HG02970 (cell line): ENCODE data around the gene SCGB1D2.

ENCODE experiments used
- ATAC-seq: cut with Tn5 transposase; IDR thresholded peaks from one replicate; pipeline ENCODE4 v1.9.1; 2021; ENCODE audit warnings: mild to moderate bottlenecking, moderate library complexity, moderate number of reproducible peaks; ENCODE audit not compliant: unreplicated experiment, low FRiP score

The SCGB1D2 gene

DNA sequence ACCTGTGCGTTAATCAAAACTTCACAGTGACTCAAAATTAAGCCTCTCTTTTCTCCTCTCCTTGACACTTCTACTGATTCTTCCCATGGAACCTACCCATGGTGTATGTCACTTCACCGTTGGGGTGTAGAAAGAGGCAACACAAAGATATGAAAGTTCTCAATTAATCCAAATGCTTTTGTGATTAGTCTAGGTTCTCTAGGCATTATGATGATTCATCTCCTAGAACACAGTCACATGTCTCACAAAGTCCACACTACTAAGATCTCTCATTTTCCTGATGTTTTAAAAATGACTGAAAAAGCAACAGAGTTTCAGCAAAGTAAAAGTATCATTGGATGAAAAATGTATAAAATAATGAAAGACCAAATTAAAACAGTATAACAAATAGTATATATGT lies 14.2 kb downstream of the SCGB1D2 start:
- no peak for ATAC-seq

DNA sequence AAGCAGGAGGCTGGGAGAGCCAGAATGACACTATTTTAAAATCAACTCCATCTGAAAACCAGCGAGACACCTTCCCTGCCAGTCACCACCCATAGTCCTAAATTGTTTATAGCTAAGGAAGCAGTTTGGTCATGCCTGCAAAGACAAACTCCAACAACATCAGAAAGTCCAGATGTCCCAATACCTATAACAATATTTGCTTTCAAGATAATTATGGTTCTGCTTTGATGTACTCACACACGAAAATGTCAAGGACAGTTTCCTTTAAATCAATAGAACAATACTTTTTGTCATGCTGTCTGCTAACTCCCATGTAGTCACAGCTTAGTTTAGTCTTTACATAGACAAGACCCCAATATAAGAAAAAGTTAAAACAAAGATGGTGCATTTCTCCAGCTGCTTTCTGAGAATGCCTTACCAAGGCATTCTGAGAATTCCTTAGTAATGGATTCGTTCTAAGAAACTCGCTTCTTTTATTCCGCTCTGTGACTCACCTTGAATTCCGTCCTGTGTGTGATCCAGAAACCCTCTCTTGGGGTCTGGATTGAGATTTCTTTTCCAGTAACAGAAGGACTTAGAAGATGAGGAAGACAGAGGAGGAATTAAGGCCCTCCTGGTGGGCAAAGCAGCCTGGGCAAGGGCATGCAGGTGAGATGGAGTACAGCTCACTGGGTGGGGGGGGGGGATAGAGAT lies 18.4 kb downstream of the SCGB1D2 start:
- ATAC-seq: no peak

DNA sequence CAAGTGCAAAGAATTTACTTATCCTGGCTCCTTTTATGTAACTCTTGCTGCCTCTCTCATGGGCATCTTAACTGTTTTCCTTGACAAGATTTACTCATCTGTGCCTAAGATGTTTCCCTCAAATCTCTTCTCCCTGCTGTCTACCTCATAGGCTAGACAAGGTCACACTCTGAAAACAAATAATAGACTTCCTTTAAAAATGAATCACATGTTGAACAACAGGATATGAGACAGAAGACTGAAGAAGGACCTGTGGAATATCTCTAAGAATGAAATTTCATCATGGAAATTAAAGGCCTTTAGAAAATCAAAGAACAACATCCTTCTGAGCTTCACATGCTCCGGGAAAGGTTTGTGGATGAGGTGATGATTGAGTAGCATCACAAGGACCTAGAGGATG lies 22.0 kb downstream of the SCGB1D2 start:
- no peak for ATAC-seq

DNA sequence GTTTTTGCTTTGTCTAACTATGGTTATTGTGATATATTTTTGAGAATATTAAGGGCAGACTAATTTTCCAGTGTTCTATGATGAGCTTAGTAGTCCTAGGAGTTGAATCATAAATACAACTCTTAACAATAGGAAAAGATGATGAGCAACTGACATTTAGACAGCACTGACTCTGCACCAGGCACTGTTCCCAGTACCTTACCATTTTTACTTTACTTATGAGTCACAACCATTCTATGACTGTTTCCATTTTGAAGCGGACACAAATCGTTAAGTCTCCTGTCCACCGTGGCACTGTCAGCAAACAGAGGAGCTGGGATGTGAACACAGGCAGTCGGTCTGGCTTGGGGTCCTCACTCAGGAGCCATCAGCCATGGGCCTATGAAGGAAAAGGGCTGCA lies 24.5 kb downstream of the SCGB1D2 start:
- ATAC-seq: no peak

DNA sequence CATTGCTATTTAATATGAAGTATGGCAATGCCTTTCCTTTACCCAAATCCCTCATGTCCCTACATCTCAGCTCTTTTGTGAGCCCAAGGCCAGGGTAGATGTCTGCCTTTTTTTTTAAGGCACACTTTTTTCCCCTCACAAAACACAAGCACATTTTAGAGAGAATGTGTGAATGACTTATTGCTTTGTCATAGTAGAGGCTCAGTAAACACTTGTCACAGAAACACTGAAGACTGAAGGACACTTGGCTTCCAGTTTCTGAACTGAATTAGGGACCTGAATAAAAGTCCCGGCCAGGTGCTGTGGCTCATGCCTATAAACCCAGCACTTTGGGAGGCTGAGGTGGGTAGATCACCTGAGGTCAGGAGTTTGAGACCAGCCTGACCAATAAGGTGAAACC lies 25.0 kb downstream of the SCGB1D2 start:
- no peak for ATAC-seq

DNA sequence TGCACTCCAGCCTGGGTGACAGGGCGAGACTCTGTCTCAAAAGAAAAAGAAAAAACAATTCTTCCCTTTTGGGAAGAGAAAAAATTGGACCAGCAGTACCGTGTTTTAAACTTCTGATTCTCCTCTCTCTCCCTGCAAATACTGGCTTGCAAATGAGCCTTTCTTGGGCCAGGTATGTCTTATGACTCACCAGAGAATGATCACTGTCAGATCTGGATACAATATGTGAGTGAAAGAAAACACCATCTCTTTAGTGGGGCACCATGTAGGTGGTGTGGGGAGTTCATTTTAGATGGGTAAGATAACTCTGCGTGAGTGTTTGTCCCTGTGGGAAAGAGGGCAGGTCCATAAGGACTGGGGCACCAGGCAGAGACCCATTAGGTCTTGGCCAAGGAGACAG lies 25.5 kb downstream of the SCGB1D2 start:
- ATAC-seq: no peak

DNA sequence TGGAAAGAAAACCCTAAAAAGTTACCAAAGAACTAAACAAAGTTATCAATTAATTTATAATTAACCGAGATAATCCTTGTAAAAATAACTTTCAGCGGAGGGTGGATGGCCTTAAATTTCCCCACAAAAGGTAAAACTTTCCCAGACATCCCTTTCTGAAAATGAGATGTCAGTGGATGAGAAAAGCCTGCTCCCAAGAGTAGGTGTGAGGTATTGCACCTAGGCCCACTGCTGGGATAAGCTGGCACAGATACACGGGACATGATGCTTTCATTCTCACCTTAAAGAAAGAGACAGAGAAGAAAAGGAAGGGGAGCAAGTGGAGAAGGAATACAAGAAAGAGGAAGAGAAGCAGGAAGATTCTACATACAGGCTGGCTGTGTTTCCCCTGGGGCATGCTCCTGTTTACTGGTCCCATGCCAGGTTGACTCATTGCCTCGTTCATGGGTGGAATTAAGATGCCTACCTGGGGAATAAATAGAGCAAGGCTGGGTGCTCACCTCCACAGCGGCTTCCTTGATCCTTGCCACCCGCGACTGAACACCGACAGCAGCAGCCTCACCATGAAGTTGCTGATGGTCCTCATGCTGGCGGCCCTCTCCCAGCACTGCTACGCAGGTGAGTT lies 27.7 kb downstream of the SCGB1D2 start, which contains the start of gene SCGB2A2:
SCGB2A2 (plus strand) TSS at position 505 of the 625 bp plus-strand sequence; CDS start at position 564, 59 bp downstream.
- no peak for ATAC-seq

DNA sequence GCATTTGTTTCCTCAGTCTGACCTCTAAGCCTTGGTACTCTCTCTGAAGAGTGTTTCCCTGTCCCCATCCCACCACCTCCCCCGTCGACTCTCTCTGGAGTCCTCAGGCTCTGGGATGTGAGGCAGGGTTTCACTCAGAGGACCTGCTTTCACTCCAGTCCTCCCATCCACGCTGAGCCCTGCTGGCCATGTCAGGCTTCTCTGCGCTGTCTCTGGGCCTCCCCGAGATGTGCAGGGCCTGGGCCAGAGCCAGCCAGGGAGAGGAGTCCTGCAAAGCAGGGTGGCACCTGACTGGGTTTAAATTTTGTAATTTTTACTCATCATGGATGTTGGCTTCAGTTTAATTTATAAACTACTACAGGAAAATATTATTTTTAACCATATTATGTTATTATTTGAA lies 31.2 kb downstream of the SCGB1D2 start:
- no peak for ATAC-seq

DNA sequence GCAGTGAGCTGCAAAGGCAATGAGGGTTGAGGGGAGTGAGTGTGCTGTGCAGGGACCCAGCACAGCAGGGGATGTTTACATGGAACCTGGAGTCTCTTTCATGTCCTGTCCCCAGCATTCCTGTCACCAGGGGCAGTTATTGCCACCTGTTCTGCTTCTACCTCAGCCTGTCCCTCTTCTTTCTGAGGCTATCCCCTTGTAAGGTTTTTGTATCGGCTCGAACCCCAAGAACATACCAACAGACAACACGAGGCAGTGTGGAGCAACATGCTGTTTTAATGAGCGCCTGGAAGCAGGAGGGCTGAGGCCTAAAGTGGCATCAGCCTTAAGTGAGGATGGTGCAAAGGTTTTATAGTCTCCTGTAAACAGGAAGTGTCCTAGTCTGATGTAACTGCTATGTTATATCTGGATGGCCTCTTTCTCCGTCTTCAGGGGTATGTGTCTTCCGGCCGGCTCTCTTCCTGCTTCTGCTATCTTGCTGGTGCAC lies 31.8 kb downstream of the SCGB1D2 start:
- no peak for ATAC-seq

DNA sequence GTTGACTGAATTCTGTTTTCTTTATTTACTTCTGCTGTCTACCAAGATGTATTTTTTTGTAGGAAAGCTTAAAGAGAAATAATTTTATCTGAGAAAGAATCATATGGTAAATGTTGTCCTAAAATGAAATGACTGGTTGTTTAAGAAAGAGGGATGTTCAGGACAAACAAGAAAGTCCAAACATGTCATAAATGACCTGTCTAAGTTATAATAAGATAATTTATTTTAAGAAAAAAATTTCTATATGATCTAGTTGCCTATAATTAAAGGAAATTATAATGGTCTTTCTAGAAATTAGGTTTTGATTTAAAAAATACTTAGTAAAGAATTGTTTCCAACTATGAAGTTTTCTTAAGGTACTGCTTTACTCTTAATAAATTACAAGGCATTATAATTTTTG lies 38.4 kb downstream of the SCGB1D2 start:
- ATAC-seq: no peak
